KBM-7 (cell line): ENCODE data around the gene SIK3.
"Not testable (repeated sequence)": the region's sequence is repeated elsewhere in the genome, so short reads cannot be mapped to it uniquely, and the experiment has no call there.

Experiments used
- DNase-seq: peaks from one replicate; pipeline ENCODE4 v3.0.0-alpha.2; 2015
- in situ Hi-C: fragments of 300-500 bp; cut with MboI; formaldehyde crosslinking; loops from 2 replicates; pipeline ENCODE4 v1.14.3; 2020; ENCODE audit warnings: low sequenced_read_pairs, low pct_unique_long_range_greater_than_20kb, mixed read lengths

Gene SIK3

DNA sequence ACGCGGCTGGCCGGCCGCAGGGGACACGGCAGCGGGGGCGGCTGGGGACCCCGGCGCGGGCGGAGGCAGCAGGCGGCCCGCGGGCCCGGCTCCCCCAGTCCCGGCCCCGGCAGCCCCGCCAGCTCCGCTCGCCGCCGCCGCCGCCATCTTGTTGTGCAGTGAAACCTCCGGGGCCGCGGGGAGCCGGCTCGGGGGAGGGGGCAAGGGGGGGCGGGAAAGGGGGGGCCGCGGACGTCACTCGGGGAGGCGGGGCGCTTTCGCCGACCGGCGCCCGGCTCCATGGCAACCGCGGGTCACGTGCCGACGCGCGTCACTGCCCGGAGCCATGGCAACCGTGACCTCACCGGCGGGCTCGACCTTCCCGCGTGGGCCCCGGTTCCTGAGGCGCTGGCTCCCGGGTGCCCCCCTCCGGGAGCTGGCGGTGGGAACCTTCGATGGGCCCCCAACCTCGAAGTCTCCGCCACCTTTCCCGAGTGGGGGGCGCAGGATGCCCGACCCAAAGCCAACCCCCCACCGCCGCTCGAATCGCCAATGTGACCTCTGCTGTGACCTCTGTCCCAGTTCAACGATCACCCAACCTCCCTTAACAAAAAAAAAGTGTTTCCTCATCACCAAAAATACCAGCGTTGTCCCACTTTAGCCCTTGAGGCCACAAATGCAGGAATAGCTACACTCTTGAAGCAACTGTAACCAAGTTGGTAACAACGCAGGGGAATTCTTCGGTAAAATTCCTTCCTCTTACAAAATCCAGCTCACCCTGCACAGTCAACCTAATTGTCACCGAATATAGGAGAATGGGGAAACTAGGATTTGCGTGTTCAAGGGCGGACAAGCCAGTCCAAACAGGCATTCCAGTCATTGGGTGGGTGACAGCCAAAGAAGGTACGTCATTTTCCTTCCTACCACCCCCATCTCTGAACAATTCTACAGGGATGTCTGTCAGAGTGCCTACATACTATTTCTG, at the start of gene SIK3:
TSS of gene SIK3 (minus strand) at position 160 of the 964 bp plus-strand sequence. CDS start at position 147, 13 bp downstream.
- peak; percentile 86 for DNase-seq
- in situ Hi-C loops, result loop anchor here (25.0 kb wide), 1 partner anchor 211 kb away; no protein-coding TSS in a partner anchor

DNA sequence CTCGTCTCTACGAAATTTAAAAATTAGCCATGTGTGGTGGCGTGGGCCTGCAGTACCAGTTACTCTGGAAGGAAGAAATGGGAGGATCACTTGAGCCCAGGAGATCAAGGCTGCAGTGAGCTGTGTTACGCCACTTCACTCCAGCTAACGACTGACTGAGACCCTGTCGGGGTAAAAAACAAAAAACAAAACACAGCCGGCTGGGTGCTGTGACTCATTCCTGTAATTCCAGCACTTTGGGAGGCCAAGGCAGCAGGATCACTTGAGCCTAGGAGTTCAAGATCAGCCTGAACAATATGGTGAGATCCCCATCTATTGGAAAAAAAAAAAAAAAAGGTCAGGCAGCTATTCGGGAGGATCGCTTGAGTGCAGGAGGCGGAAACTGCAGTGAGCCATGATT, 48.3 kb upstream of the SIK3 start:
- in situ Hi-C loops, result no loop called here
- no peak for DNase-seq

DNA sequence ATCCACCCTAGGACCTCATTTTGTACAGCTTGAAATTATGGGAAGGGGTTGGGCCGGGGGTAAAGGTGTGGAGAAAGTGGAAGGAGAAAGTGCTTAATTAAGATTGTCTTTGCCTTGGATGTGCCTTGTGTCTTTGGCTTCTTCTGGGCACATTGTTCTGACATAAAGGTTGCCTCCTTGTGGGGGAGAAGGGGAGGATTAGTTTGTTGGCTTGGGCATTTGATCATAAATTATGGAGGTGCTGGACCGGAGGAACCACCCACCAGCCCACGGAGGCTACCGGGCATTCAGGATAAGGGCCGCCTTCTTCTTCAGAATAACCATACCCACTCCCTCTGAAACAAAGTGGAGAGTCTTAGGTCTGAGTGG, 47.1 kb upstream of the SIK3 start:
- in situ Hi-C loops, result no loop called here
- DNase-seq, result no peak

DNA sequence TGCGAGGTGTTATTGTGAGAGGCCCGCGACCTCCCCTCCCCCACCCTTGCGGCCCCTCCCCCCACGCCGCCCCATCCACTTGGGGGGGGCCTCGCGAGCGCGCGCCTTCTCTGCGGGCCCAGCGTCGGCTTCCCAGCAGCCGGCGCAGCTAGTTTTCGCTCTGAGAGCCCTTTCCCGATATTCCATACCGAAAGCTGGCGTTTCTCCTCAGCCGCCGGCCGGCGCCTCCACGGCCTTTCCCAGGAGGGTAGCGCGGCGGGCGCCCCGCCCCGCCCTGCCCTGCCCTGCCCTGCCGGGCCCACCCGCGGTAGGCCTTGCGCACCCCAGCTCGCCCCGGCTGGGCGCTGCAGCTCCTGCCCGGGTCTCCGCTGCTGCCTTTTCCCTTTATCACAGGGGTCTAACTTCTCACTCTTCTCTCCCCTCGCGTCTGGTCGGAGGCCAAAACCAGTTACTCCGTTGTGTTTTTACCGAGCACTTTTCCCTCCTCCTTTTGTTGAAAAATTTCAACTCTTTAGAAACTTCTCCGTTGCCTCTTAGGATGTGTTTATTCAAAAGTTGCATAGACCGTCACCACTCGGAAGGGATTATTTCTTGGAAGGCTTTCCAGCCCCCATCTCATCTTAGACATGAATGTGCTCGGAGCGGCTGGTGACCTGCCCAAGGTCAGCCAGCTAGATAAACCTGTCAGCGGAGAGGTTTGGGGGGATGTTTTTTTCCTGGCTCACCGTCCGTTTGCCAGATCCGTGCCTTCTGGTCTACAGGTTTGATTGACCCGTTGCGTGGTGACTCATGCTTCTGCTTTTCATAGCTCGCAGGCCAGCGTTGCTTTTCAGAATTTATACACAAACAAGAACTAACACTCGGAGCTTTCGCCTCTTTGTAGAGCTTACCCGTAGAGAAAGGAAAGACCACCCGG, 46.5 kb upstream of the SIK3 start:
- DNase-seq, result peak; percentile 86
- in situ Hi-C loops, result no loop called here

DNA sequence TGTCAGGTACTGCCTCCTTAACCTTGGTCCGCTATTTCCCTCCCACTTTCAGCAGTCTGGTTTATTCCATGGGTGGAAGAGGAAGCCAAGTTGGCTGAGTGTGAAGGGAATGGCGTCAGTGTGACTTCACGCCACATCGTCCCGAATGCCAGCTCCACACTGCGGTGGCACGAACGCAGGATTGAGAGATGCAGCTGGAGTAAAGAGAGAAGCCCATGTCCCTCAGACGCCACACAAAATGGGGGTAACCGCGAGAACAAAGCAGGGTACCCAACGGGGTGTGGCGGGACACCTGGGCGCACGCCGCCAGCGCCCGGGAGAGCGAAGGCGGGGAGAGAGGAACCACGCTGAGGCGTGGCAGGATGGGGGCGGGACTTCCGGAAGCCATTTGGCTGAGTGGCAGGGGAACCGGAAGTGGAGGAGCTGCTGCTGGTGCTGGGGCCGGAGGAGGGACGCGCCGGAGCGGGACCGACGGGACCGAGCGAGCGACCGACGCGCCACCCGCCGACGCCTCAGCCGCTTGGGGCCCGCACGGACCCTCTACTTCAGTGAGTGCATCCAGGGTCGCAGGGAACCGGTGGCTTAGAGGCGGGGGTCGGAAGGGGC, 45.7 kb upstream of the SIK3 start, which contains the start of gene PAFAH1B2:
TSS of gene PAFAH1B2 (plus strand) at position 417 of the 606 bp plus-strand sequence. CDS start 8,161 bp downstream, outside the sequence.
- peak; percentile 96 for DNase-seq
- in situ Hi-C loops, result no loop called here

DNA sequence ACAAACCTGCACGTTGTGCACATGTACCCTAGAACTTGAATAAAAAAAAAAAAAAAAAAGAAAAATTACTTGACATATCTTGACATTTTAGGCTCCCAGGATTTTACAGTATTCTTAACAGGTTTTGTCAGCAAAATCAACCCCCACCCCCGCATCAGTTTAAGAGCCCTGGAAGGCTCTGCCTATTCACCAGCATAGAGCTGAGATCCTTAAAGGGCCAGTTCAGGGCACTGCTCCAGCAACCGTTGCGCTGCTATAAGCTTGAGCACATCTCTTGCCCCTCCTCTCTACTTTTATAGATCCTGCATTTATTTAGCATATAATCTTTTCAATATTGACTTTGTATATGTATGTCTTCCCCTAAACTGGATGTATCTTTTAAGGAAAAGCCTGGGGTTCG, 45.2 kb upstream of the SIK3 start:
- in situ Hi-C loops, result no loop called here
- DNase-seq, result peak; percentile 50

DNA sequence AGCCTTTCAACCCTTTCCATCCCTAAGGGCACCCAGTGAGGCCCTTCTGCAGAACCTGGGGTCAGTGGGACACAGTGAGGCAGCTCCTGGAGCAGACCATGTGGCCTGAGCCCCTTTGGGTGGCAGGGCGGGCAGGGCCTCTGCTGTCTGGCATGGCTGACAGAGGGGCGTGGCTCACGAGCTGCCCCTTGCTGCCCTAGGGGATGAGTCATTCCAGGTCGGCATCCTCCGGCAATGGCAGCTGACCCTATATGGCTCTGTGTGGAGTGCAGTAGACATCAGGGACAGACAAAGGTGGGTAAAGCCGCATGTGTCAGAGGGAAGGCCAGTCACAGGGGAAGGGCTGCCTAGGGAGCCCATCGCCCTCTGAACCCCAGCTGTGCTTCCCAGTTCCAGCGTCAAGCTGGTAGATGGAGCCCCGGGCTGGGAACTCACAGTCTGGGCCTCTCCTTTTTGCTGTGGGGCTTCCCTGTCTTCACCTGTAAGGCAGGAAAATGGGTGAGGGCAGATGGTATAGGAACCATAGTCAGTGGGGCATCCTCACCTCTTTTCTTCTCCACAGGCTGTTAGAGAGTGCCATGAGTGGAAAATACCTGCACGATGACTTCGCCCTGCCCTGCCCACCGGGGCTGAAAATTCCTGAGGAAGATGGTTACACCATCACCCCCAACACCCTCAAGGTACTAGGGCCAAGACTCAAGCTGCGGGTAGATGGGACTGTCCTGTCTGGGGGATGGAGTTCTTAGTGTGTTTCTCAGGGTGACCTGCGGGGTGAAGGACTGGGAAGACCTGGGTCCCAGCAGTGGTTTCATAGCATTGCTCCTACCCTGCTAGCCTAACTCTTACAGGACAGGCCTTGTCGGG, 39.2 kb upstream of the SIK3 start:
- in situ Hi-C loops, DNase-seq: not testable (repeated sequence)

DNA sequence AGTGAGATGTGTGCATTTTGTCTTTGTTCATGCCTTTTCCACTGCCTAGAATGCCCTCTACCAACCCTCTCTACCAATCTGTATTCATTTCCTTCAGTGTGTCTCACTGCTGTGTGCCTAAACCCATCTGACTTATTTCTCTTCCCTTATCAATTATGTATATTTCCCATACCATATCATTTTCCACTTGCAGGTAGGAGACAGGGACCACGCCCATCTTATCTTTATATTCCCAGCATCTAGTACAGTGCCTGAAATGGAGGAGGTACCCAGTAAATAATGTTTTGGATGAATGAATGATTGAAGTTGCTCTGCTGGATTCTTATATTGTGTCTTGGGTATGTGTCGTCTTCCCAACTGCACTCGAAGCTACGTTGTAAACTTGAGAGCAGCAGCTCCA, 36.8 kb upstream of the SIK3 start:
- DNase-seq, result not testable (repeated sequence)
- in situ Hi-C loops, result loop anchor here (5.0 kb wide), 1 partner anchor 72 kb away; no protein-coding TSS in a partner anchor

DNA sequence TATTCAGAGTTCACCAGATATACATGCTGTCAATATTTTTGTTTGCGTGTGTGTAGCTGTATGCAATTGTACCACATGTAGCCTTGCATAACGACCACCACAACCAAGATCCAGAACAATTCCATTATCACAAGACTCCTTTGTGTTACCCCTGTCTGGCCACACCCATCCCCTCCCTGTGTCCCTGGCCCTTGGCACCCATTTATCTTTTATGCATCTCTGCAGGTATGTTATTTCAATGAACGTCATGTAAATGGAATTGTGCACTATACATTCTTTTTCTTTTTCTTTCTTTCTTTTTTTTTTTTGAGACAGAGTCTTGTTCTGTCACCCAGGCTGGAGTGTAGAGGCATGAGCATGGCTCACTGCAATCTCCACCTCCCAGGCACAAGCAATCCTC, 36.2 kb upstream of the SIK3 start:
- no peak for DNase-seq
- in situ Hi-C loops, result loop anchor here (5.0 kb wide), 1 partner anchor 73 kb away; no protein-coding TSS in a partner anchor

DNA sequence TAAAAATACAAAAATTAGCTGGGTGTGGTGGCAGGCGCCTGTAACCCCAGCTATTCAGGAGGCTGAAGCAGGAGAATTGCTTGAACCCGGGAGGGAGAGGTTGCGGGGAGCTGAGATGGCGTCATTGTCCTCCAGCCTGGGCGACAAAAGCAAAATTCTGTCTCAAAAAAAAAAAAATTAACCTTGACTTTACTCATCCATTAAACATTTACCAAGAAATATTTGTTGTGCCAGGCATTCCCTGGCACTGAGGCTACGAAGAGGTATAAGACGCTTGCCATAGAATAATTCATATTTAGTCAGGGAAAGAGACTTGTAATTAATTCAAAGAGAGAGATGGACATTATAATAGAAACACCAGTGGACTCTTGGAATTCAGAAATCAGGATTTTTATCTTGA, 32.7 kb upstream of the SIK3 start:
- no peak for DNase-seq
- in situ Hi-C loops, result loop anchor here (5.0 kb wide), 1 partner anchor 76 kb away; no protein-coding TSS in a partner anchor

DNA sequence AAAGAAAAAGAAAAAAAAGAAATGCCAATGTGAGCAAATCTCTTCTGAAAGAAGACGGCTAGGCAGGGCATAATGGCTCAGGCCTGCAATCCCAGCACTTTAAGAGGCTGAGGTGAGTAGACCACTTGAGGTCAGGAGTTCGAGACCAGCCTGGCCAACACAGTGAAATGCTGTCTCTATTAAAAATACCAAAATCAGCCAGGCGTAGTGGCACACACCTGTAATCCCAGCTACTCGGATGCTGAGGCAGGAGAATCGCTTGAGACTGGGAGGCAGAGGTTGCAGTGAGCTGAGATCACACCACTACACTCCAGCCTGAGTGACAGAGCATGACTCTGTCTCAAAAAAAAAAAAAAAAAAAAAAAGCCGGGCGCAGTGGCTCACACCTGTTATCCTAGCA, 32.2 kb upstream of the SIK3 start:
- in situ Hi-C loops, result loop anchor here (5.0 kb wide), 1 partner anchor 77 kb away; no protein-coding TSS in a partner anchor
- DNase-seq, result not testable (repeated sequence)

DNA sequence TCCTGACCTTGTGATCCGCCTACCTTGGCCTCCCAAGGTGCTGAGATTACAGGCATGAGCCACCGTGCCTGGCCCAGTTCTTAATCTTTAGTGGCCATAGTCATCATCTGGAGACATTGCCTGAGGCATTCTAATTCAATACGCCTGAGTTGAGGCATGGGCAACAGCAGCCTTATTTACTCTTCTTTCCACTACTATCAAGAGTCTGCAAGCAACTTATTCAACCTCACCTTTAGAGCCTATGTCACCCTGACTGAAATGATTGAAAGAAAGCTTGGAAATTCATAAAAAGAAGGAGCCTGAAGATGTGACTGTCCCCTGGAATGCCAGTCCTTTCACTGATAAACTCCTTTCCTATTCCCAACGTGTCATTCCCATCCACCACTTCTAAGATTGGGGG, 30.1 kb upstream of the SIK3 start:
- in situ Hi-C loops, result no loop called here
- DNase-seq, result no peak

DNA sequence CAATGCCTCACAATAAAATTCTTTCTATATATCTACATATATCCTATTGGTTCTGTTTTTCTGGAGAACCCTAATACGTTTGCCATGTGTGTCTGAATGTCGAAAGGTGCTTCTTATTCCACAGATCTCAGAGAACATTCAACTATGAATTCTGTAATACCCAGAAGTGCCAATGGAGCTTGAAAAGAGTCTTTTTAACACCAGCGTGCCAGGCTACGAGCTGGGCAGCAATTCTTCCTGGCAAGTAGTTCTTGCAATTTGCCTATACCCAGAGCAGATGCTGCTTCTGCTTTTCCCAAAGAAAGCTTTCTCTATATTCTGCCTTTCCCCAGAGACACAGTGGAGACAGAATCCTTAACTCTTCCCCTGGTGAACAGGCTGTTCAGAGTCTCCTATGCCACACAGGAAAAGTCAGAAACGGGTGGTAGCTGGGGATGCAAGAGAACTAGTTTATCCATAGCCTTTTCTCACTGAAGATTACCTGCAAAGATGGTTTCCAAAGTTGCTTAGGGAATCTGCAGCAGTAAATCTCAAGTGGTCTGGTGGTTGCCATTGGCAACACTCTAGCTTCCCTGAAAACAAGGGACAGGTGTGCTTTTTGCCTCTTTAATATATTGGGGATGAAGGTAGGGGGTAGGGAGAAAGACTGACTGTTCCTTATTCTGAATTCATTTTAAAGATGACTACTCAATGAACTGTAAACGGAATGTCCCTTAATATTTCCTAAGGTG, 29.1 kb upstream of the SIK3 start:
- no peak for DNase-seq
- in situ Hi-C loops, result no loop called here

DNA sequence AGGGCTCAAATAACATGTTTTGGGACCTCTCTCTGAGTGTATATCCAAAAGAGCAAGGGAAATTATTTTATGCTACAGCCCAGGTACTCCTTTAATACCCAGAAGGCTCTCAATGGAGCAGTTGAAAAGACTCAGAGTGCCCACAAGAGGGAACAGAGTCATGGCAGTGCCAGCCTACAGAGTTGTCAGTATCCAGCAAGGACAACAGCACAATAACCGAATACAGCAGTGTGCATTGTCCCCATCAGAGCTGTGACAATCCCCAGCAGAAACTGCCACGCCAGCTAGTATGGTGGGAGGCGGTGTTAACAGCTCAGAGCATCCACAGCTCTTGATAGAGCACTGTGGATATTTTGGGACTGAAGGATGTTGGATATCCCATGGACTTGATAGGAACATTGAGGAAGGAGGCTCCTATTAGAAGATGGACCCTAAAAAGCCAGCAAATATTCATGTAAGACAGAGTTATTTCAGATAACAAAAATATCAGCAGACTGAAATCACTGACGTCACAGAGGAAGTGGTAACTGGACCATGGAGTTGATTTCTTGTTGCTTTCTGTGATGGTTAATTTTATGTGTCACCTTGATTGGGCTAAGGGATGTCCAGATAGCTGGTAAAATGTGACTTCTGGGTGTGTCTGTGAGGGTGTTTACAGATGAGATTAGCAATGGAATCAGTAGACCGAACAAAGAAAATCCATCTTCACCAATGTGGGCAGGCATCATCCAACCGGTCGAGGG, 28.2 kb upstream of the SIK3 start:
- DNase-seq, result no peak
- in situ Hi-C loops, result no loop called here

DNA sequence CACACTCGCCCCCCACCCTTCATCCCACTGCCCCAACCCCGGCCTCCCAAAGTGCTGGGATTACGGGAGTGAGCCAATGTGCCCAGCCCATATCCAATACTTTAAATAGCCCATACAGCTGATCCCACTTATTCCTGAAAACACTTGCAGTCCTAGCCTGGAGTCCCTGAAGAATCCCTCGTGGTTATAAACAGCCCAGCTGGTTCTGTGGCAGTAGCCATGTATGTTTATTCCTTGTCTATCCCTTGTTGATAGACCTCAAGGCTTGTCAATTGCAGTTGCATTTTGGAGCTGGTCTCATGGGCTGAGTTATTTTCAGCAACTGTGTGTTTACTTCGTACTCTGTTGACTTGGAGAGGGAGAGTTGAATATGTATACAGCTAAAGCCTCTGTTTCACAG, 24.3 kb upstream of the SIK3 start:
- in situ Hi-C loops, result no loop called here
- no peak for DNase-seq

DNA sequence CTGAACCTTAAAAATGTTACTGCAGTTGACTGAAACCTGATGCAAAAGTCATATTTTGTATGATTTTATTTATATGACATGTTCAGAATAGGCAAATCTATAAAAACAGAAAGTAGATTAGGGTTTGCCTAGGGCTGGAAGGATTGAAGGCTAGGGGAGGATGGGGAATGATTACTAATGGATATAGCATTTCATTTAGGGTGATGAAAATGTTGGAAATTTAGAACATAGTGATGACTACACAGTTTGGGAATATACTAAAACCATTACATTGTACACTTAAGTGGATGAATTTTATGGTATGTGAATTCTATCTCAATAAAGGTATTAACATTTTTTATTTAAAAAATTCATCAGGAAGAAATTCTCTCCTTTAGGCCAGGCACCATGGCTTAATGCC, 22.9 kb upstream of the SIK3 start:
- in situ Hi-C loops, result no loop called here
- DNase-seq, result no peak

DNA sequence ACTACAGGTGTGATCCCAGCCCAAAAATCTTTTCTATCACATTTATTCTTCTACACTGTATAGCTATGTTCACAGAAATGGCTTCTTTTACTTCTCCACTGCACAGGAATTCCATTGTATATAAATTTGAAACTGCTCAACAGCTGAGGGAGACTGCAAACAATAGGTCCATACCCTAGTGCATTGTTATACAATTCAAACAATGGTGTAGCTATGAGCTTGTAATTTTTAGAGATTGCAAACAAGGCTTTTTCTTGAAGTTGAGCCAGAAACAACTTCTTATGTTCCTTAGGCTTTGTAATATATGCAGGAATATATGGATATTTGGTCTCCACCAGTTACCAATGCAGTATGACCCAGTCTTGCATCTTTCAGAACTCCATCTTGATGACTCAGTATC, 19.5 kb upstream of the SIK3 start:
- in situ Hi-C loops, result no loop called here
- no peak for DNase-seq
